ENCODE measurements around the gene ANAPC5.
"Not testable (repeated sequence)": the region's sequence is repeated elsewhere in the genome, so short reads cannot be mapped to it uniquely, and the experiment has no call there.

ANAPC5 gene

DNA sequence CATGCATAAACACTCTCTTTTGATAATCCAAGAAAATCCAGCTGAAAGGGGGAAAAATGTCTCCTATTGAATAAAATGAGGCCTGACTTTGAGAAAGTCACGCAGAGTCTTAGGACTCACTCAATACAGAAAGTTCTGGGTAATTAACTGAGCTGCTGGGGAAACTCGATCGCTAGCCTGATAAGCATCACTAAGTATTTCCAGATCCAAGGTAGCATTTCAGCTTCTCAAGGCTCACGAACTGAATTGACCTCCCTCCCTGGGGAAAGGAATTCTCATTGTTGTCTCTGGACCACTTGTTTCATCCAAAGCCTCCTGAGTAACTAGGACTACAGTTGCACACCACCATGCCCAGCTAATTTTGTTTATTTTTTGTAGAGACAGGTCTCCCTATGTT lies 13.8 kb upstream of the ANAPC5 start:
- DNase-seq, result no peak

DNA sequence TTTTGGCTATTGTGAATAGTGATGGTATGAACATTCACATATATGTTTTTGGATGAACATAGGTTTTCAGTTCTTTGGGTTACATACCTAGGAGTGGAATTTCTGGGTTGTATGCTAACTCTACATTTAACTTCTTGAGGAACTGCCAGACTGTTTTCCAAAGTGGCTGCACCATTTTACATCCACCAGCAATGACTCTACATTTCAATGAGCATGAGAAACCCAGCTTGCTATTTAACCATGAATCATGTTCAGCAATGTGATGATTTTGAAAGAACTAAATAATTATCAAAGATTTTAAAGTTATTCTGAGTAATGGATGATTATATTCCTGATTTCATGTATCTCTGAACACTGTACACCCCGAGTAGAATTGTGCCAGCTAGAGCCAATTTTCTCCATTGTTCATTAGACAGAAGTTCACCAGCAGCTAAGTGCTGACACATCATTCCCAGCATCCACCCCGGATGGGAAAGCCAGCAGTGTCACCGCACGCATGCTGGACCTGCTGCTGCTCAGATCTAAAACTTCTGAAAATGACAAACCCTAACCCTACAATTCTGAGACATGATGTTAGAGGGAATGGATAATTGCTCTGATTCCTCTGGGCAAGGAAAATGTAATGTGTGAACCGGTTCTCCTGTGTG lies 13.3 kb upstream of the ANAPC5 start:
- no peak for DNase-seq

DNA sequence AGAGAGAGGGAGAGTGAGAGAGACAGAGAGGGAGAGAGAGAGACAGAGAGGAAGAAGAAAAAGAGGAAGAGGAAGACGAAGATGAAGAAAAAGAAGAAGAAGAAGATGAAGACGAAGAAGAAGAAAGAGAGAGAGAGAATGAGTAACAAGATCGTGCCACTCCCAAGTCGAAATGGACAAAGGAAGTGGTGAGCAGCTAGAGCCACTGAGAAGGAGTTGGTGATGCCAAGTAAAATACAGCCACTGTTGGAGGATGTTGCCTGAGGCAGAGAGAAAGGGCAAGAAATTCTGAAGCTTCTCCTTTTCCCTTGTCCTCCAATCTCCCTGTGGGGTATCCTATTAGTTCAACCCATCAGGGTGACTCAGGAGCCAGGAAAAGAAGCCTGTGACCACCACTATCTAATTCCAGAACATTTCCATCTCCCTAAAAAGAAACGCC lies 12.5 kb upstream of the ANAPC5 start:
- DNase-seq, result no peak

DNA sequence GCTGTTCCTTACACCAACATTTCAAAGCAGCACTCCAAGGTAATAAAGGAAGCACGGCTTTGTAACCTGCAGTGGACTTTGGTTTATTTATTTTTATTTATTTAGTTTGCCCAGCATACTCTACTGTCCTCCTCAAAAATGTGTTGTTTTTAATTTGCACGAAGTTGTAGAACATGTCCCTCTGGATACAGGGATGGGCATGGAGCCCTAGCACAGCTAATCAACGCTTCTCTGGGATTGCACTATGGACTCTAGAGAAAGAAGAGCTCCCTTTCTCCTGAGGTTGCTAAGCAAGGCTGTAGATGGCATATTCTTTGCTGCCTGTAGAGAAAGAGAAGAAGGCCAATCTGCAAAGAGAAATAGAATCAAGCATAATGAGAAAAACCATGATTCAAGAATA lies 5.9 kb upstream of the ANAPC5 start:
- no peak for DNase-seq

DNA sequence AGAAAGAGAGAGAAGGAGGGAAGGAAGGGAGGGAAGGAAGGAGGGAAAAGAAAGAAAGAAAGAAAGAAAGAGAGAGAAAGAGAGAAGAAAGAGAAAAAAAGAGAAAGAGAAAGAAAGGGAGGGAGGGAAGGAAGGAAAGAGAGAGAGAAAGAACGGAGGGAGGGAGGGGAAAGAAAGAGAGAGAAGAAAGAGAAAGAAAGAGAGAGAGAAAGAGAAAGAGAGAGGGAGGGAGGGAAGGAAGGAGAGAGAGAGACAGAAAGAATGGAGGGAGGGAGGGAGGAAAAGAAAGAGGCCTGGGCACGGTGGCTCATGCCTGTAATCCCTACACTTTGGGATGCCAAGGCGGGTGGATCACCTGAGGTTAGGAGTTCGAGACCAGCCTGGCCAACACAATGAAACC lies 5.1 kb upstream of the ANAPC5 start:
- no peak for DNase-seq

DNA sequence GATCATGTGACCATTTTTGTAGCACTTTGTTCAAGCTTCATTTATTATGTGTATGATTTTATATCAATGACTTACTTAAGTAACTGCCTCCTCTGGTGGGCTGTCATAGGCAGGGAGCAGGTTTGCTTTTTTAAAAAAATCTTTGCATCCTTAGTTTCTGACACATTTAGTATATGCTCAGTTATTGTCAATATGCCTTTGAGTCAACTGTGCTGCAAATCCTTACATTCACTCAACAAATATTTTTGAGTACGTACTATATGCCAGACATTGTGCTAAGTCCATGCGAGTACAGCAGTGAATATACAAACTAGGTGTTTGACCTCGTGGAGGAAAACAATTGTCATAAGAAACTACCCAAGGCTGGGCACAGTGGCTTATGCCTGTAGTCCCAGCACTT lies 4.4 kb upstream of the ANAPC5 start:
- DNase-seq, result no peak

DNA sequence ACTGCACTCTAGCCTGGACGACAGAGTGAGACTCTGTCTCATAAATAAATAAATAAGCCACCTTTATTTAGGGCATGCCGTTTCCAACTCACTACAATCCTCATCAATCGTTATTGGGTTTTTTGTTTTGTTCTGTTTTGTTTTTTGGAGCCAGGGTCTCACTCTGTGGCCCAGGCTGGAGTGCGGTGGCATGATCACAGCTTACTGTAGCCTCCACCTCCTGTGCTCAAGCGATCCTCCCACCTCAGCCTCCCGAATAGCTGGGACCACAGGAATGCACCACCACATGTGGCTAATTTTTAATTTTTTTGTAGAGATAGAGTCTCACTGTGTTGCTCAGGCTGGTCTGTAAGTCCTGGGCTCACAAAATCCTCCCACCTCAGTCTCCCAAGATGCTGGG lies 3.6 kb upstream of the ANAPC5 start:
- no peak for DNase-seq

DNA sequence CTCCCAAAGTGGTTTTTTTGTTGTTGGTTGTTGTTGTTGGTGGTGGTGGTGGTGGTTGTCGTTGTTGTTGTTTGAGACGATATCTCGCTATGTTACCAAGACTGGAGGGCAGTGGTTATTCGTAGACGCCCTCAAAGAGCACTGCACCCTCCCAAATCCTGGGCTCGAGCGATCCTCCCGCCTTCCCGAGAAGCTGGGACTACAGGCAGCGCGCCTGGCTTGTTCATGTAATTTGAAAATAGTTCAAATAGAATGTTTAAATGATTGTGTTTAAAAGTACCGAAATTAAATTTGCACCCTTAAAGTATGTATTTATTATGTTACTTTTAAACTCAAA lies 439 bp upstream of the ANAPC5 start:
- DNase-seq, result peak; percentile 86

DNA sequence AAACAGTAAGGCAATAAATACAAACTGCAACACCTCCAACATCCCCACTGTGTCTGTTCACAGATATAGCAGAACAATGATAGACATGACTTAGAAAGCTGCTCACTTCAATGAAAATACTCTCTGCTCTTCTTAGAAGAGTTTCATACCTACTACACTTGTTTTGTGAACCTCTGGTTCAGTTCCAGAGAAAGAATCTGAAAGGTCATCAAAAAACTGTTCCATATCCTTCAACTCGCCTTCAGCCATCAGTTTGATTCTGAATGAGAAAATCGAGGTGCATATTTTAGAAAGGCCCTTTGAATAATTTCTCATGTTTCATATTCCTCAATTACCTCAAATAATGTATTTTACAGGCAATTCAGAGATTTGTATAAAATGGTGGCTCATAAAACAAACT lies 5.5 kb downstream of the ANAPC5 start:
- DNase-seq, result no peak

DNA sequence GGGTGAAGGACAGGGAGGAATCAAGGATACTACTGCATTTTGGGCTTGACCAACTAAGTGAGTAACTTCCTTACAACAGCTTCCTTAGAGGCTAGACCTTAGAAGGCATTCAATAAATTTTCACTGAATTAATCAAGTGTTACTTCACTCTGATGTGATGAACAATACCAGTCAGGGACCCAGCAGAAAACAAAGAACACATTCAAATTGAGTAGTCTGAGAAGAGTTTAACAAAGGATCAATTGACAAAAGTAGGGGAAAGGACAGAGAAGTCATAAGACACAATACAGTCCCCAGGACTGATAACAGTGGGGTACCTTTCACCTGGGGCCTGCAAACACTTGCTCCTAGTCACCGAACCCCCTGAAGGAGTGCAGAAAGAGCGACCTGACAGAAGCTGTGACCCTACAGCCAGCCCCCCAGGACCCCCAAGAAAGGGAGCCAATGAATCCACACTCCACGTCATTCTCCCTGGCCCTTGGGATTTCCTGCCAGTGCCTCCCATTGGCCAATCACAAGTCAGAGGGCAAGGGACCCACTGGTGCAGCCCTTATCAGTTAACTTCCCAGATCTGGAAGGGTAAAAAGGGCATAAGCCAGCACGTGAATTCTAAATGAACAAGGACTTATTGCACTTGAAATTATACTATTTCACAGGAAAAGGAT lies 6.9 kb downstream of the ANAPC5 start:
- DNase-seq, result no peak

DNA sequence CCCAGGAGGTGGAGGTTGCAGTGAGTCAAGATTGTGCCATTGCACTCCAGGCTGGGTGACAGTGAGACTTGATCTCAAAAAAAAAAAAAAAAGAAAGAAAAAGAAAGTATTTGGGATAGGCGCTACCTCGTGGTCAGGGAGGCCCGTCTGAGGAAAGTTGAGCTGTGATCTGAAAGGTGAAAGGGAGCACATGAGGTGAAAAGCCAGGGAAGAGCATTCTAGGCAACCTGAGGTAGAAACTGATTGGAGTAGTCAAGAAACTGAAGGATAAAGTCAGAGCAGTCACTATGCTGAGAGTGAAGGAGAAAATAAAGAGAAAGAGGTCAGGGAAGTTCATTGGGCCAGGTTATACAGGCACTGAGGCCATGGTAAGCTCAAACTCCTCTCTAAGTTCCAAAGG lies 7.7 kb downstream of the ANAPC5 start:
- no peak for DNase-seq

DNA sequence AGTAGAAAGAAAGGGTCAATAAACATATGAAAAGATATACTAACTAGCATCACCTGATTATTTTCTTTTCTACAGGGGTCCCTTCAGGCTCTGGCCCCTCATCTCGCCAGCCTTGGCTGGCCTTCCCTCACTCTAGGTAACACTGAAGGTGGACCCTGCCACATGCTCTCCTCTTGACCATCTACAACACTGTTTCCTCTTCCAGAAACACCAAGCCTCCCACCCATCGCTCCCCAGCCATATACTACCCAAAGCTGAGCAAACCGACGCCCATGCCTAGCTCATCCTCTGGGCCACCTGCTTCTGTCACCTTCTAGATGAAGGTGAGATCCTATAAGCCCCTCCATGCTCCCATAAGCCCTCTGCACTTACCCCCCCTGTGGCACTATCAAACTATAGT lies 14.8 kb downstream of the ANAPC5 start:
- DNase-seq, result no peak

DNA sequence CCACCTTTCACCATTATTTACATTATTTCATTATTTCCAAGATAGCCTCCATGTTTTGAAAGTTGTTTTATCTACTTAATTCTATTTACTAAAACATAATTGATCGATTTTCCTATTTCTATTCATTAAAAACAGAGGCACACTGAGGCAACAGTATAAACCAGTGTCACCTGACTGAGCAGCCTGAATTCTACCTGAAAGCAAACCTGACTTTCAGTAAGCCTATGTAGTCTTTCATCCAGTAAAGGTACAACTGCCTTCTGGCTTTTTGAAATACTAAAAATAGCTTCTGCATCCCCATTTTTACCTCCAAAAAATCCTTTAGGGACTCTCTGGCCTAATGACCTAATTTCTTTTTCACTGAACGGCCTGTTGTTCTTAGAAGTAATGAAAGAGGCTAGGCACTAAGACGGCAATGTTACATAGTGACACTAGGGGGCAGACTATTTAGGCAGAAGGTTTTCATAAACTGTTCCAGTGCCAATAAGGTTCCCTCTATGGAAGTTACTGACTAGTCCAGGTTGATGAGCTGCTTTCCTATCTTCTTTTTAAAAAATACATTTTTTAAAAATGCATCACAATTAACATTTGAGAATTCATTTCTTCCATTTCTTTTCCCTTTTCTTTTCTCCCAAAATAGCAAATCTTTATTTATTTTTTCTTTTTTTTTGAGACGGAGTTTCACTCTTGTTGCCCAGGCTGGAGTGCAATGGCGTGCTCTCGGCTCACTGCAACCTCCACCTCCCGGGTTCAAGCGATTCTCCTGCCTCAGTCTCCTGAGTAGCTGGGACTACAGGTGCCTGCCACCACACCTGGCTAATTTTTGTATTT lies 17.5 kb downstream of the ANAPC5 start:
- no peak for DNase-seq

DNA sequence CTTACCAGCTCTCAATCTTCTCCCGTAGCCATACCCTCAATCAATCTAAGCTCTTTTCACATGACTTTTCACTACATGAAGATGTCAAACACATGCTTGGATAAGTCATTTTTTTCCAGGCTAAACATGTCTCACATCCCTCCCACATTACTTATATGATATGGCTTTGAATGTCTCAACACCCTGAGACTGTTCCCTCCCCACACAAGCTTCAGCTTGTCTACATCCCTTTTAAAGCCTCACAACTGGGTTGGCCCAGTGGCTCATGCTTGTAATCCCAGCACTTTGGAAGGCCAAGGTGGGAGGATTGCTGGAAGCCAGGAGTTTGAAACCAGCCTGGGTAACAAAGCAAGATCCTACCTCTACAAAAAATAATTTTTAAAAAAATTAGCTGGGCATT lies 18.5 kb downstream of the ANAPC5 start:
- no peak for DNase-seq

DNA sequence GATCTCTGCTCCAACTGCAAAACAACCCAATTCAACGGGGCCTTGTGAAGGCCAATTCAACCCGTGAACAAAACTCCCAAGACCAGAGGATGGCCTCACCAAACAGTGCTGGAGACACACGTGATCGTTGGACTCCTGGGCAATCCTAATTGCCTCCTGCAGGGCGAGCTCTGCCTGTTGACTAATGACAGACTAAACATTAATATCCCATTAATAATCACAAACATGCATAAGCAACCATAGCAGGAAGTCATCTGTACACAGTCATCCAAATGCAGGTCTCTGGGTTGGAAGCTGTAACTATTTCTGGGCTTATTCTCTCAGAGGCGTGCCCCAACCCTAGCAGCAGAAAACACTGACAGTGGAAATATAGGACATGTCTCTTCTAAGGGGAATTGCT lies 21.0 kb downstream of the ANAPC5 start:
- DNase-seq, result no peak

DNA sequence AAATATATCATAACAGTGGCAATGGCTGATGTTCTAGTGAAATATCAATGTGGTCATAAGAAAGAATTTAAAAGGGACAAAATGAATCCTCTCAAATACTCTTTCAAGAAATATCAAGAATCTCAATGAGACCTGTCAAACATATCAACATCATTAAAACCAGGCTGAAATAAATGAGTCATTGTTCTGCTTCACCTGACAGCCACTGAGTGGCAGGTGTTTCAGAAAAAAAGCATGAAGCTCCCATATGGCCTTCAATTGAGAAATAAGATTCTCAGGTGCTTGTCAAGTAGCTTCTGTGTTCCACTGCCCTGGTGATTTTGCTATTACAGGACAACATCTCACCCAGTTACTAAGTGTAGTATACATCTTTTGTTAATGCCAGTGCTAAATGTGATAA lies 21.5 kb downstream of the ANAPC5 start:
- DNase-seq, result no peak

DNA sequence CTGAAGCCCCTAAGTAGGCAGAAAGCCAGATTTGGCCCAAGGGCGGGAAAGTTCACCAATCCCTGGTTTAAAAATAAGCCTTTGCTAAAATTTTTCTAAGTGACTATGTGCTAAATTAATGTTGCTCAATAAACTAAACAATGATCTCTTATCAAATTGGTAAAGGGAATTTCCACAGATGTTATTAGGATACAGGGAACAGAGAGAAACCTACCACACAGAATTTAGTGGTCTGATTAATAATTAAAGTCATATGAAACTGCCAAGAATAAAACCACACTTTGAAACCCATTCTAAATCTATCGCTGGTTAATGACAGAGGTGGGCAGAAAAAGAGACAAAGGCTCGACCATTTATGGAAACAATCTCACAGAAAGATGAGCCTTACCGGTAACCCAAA lies 22.0 kb downstream of the ANAPC5 start:
- no peak for DNase-seq

DNA sequence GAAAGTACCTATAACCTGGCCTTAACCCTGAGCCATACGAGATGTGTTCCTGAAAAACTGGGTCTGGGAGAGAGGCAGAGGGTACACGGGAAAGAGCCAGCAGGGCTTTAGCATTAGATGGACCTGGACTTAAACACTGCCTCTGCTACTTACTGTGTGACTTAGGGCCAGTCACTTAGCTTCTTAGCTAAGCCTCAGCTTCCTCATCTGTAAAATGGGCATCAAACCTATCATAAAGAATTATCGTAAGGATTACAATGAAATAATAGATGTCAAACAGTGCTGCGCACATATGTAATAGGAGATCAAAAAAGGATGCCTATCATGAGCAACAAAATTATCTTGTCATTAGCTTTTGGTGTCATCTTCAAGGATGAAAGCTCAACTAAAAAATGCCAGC lies 23.6 kb downstream of the ANAPC5 start:
- DNase-seq, result no peak

DNA sequence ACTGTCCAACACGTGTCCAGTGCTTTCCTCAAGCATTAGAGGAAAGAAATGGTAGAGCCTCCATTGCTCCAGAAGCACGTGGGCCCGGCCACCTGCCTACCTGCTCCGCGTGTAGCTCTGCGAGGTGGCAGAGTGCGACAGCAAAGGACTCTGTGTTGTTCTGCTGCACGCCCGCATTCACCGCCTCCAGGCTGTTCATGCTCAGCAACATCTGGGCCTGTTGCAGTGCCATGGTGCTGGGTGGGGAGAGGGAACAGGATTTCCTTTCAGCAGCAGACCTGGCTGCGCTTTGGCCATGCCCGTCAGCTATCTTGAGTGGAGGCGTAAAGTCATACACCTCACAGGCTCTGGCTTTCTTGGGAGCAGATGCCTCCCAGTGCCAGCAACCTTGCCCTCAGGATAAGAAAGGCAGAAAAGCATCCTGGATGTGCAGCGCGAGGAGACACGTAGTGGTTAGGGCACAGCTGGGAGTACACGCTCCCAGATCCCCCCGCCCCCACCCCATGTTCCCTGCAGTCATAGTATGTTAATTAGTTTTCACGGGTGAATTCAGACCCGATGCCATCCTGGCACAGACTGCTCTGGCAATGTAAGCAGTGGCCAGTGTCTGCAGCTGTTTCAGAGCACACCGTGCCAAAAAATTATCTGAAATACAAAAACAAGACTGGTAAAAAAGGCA lies 25.1 kb downstream of the ANAPC5 start:
- no peak for DNase-seq

DNA sequence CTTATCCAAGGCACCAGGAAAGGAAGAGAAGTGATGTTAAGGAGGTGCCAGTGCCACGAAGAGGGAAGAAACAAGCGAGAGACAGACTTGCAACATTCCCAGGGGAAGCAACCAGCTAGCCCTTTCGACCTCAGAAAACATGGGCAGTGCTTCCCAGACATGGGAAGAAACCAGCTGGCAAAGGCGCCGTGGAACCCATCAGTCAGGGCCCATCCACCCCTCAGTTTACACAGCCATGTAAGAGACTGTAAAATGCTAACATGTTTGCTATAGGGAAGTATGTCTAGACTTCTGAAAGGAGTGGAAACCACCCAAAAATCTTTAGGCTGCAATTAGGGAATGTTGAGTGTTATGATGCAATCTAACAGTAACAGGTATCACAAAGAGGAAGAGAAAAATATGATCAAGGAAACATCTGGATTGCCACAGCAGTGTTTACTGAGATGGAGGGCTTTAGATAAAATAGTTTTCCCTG lies 26.3 kb downstream of the ANAPC5 start:
- DNase-seq, result no peak

DNA sequence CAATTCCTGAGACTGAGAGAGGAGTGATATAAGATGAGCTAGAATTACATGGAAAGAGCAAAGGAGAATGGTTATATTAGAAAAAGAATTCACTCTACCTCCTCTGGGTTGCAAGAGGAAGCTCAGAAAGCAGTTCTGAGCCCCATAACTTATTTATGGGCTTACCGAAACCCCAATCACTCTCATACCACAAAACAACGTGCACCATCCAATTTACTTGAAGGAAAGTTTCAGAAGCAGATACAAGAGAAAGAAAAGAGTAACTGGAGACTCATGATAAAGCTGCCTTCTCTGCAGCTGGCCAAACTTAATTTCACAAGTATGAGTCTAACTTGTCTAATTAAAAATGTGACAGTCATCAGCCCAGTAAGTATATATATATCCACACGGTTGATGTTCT lies 28.3 kb downstream of the ANAPC5 start:
- no peak for DNase-seq

DNA sequence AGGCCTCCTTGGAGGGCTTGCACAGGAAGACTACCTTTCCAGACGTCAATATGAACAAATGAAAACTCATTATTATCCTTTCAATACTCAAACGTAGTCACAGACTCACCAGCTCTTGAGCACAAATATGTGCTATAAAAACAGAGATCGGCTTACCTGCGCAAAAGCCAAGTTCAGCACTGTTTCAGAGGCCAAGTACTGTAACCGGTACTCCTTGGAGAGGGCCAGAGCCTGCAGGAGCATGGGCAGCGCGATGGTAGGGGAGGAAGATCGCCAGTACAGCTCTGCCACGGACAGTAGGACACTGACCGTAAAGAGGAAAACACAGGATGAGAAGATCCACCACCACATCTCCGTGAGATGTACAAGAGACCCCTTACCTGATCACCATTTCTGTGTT lies 34.1 kb downstream of the ANAPC5 start:
- DNase-seq, result no peak

DNA sequence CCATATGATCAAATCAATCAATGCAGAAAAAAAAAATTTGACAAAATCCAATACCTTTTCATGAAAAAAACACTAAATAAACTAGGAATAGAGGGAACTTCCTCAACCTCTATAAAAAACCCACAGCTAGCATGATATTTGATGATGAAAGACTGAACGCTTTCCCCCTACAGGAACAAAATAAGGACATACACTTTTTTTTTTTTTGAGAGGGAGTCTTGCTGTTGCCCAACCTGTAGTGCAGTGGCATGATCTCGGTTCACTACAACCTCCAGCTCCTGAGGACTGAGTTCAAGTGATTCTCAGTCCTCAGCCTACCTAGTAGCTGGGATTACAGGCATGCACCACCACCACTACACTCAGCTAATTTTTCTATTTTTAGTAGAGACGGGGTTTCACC lies 37.8 kb downstream of the ANAPC5 start:
- DNase-seq, result no peak

DNA sequence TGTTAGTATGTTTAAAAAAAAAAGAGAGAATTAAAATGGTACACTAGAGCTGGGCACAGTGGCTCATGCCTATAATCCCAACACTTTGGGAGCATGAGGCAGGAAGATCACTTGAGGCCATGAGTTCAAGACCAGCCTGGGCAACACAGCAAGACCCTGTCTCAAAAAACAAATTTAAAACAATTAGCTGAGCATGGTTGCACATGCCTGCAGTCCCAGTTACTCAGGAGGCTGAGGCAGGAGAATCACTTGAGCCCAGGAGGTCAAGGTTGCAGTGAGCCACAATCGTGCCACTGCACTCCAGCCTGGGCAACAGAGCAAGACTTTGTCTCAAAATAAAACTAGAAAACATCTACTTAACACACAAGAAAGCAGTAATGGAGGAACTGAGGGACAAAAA lies 42.0 kb downstream of the ANAPC5 start:
- DNase-seq, result not testable (repeated sequence)
